Stimulated activated naive CD4-positive, alpha-beta T cell treated with Interleukin-2 at 50 U/mL for 16 hours (primary cell): ENCODE measurements around the gene TNS4.

Experiments
- DNase-seq: peaks from one replicate; lab custom pipeline; 2025; lab: John Stamatoyannopoulos, UW

The TNS4 gene

DNA sequence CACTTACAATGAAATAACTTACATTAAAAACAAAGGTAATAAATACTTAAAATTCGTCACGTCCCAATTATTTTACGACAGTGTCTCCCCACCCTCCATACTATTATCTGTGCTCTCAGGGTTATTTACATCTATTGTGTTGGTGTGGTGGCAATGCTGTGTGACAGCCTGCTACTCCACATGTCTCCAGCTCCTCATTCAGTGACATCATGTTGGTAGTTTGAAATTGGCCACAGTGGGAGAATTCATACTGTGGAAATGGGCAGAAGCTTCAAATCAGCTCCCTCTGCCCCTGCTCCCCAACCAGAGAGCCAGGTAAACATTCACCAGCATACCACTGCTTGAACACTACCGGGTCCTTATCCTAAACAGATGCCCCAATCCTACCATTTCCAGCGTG lies 6.3 kb downstream of the TNS4 start:
- DNase-seq = no peak

DNA sequence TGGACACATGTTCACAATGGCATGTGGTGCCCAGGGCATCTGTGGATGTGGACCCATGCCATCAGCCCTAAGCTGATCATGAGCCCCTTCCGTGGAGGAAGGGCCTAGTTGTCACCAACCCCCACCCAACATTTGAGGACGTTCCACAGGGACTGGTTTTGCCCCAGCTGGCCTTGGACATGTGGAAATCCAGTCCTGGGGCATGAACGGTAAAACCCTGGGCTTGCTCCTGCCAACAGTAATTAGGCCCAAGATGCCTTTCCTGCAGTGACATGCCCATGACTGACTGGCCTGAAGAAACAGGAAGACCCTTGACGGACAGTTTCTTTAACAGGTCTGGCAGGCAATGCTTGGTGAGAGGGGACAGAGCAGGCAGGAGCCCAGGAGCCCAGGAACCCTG lies 7.7 kb downstream of the TNS4 start:
- no peak for DNase-seq

DNA sequence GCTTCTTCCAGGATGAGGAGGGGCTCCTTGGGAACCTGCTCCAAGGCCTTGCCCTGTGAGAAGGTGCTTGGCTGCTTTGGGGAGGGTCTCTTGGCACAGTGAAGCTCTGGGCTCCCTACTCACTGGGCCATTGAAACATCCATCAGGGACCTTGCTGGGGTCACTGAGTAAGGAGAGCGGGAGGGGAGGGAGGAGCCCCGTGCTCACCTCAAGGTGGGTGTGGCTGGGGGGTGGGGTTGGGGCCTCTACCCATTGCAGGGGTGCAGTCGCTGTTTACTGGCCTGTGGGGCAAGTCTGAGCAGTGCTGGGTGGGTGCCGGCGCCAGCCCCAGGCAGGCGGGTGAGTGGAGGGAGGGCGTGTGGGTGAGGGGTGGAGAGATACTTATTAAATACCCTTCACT lies 9.9 kb downstream of the TNS4 start:
- no peak for DNase-seq

DNA sequence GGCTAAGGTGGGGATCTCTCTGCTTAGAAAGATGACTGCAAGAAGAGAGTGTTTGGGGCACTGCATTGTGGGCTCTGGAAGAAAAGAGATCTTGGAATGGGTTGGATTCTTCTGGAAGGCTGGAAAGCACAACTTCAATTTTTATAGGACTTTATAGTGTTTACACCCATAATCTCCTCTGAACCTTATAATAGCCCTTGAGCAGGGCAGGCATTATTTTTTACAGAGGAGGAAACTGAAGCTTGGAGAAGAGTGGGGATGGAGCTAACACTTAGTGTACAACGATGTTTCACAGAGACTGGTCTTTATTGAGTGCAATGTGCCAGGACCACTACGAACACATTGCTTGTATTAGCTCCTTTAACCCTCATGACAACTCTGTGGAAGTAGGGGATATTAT lies 10.4 kb downstream of the TNS4 start:
- DNase-seq = no peak

DNA sequence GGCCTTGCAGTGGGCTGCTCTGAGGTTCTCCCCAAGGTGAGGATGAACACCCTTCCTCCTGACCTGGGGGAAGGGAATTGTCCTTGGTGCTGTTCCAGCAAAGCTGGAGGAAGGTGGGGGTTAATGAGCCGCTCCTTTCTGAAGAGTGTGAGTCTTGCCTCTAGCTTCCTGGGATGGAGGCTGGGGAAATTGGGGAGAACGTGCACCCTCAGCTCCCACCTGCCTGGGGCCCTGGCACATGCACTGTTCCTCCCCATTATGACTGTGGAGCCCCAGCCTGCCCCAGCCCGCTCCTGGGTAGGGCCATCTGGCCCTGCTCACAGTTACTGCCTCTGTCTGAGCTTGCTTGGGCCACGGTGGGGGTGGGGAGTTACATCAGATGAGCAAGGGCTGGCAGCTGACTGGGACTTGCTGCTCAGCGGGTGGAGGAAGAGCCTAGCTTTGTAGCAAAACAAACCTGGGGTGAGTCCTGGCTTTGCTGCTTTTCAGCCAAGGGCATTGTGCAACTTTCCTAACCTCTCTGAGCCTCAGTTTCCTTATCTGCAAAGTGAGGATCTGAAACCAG lies 11.1 kb downstream of the TNS4 start:
- DNase-seq = peak; percentile 19

DNA sequence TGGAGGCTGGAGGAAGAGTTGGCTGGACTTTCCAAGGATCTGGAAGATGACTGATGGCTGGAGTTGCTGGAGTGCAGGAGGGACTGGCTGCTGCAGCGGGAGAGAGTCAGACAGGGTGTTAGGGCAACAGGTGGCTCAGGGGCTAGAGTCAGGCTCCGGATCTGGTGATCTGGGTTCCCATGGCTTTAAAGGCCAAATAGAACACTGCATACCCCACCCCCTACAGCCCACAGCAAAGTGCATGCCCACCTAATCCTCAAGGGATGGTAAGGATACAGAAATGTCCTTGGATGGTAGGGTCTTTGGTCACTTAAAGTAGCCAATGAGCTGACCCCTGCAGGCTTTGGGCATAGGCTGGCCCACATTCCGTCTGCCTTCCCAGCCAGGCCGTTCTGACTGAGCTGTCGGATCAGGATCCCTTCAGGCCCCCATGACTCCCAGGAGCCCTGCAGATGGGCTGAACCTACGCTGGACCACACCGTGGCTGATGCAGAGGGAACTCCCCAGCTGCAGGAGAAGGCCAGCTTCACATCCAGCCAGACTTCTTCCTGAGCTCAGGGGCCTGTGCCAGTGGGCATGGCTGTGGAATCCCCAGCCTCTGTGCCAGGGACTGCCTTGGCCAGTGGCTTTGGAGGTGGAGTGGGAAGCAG lies 13.9 kb downstream of the TNS4 start:
- no peak for DNase-seq

DNA sequence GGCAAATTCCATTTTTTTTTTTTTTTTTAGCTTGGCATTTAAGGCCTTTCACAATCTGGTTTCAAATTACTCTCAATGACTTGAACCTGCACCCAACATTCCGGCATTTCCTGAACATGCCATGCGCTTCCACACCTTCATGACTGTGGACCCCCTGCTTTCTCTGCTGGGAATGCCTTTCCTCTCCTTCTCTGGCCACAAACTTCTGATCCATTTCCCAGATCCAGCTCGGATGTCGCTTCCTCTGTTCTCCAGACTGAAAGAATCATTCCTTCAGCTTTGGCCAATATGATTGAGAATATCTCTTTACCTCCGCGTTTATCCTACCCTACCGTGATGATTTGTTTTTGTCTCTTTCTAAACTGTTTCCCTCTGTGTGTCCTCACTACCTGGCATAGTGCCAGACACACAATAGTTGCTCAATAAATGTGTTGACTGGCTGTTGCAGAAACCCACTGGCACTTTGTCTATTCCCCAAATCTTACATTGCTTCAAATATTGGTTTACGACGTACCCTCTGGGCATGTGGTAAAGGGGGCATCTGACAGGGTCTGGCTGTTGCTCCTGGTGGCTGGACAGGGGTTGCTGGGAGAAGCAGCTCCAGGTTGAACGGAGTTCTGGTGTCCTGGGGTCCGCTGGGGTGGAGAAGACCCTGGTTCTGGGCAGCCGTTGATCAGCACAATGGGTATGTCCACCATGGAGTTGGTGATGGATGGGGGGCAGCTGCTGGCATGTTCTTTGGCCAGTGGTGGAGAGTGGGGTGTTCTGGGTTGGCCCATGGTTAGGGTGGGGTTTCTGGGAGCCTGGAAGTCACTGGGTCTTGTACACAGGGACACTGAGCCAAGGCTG lies 14.7 kb downstream of the TNS4 start:
- no peak for DNase-seq

DNA sequence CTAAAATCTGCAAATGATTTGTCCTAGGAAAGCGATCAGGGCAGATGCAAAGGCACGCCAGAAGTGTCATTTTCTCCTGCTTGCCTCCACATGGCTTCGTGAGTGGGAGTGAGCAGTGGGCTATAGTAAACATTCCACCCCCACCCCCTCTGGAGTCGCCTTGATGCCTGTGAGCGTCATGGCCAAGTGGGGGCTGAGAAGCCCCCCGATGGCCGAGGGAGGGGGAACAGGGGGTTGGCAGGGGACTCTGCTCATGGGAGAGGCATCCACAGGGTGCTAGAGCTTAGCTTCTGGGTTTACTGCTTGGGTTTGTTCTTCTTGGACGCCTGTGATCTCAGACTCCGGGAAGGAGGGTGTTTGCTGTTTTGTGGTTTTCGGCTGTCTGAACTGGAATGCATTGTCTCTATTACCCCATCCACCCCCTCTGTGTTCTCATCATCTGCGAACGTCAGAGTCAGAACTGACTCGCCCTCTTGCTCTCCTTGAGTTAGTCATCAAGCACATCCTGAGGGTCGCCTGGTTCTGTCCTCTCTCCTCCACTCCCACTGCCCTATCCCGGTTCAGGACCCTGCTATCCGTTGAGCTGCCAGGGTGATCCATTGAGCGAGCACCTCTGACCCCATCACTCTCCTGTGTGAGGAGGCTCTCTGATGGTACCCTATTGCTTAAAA lies 15.4 kb downstream of the TNS4 start:
- no peak for DNase-seq

DNA sequence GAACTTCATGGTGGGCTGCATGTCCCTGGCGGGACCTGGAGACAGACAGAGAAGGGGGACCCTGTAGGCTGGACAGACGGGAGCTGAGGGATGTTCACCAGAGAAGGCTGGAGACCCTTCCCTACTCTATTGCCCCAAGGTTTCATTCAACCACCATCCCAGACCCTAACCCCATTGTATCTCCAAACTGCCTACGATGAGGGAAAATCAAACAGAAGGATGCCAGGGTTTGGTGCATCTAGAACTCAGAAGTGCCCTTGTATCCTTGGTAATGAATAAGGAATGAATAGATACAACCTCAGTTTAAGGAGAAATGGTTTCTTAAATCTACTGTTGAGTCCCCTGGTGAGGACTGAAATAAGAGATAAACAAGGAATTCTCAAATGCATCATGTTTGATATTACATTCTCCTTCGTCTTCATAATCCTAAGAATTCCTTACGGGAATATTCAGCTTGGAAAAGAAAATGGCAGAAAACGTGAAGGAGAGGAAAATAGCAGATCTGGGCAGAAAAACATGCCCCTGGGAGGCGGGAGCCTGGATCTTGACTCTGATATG lies 16.4 kb downstream of the TNS4 start:
- DNase-seq = no peak

DNA sequence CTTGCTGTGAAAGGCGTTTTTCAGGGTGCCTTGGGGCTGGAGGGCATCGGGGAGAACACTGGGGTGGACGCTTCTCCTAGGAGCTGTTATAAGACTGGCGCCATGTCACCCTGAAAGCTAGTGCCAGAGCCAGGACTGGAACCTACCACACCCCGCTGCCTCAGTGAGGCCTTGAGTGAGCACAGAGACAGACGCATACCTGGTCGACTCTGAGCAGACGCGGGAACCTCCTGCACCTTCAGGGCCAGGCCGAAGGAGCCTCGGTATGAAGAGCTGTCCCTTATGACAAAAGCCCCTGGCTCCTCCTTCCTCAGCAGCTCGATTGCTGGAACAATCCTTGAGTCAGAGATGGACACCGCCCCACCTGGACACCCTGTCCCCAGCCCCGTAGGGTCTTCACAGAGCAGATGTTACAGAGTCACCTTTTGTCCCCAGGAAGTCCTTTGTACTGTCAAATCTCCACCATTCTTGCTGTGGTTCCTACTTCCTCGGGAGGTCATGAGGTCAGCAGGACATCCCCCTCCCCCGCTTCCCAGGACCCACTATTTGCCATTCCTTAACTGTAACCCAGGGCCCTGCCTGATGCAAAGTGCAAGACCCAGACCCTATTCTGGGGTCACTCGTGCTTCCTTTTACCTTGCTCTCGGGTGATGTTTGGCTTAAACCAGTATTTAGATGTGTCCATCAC lies 17.0 kb downstream of the TNS4 start:
- no peak for DNase-seq

DNA sequence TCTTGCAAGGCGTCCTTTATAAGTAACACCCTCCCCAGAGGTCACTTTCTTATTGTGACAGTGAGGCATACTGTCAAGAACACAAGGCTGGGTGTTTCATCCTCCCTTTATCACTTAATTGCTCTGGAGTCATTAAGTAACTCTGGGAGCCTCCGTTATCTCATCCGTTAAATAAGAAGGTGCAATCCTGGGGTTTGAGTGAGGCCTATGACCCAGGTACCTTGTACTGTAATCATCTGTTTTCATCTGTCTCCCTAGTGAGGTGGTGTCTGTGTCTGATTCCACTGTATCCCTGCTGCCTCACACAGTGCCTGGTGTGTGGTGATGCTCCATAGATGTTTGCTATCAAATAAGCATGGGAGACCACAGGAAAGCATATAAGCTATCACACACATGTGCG lies 17.7 kb downstream of the TNS4 start:
- DNase-seq = no peak

DNA sequence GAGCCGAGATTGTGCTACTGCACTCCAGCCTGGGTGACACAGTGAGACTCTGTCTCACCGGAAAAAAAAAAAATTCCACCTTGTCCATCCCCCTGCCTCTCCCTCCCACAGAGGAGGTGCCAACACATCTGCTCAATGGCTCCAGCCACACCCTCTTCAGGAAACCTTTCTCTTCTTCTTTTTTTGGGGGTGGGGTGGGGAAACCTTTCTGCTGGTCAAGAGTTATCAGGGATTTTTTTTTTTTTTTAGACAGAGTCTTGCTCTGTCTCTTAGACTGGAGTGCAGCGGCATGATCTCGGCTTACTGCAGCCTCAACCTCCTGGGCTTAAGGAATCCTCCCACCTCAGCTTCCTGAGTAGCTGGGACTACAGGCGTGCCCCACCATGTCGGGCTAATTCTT lies 18.7 kb downstream of the TNS4 start:
- no peak for DNase-seq

DNA sequence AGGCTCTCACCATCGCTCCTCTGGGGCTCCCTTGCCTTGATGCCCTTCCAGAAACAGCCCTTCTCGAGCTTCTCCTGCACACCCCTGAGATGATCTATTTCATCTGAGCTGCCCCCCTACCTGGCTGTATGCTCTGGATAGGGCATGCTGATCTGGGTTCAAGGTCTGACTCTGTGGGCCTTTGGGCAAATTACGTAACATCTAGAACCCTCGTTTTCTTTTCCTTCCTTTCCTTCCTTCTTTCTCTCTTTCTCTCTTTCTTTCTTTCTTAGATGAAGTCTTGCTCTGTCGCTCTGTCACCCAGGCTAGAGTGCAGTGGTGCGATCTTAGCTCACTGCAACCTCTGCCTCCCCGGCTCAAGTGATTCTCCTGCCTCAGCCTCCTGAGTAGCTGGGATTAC lies 20.3 kb downstream of the TNS4 start:
- no peak for DNase-seq

DNA sequence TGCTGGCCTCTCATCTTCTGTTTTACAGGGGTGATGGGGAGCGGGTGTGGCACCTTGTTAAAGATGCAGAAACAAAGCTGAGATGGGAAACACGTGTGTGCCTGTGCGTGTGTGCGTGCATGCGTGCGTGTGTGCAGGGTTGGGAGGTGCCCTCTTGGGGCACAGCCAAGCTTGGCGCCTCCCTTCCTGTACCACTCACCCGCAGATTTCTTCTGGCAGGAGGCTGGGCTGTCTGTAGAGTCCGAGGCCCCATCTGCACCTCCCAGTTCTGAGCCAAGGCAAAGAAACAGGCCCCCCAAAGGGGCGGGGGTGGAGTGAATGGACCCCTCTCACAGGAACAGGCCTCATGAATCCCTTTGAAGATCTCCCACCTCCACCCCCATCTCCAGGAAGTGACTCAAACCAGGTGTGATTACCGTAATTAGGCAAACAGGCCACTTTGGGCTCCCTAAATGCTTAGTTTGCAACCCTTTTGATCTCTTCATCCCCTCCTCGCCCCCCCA lies 20.9 kb downstream of the TNS4 start:
- DNase-seq = peak; percentile 87

DNA sequence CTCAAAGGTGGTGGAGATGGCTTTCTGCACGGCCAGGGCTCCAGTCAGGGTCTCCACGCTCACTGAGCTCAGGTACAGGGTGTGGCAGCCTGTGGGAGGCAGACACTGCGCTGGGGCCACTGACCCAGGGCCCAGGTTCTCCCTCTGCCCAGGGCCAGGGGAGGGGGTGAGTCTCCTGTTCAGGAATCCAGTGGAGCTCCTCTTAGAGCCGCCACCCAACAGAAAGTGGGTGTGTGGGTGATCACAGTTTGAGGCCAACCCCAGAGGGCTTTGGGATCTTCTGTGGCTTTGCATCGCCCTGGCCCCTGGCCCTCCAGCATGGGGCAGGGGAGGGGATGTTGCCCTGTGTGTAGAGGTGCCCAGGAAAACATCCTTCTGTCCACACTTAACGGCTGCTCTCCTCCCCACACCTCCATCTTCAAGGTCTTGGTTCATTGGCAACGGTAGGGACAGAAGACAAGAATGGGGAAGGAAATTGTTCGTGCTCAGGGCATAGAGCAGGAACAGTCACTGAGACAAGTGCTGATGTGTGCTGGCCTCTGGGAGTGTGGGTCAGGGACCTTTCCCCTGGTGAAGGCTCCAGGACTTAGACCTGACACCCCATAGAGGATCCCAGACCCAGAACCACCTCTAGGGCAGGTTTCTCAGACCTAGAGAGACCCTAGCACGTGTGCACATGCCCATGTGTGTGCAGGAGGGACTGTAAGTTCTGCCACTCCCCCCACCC lies 21.5 kb downstream of the TNS4 start:
- DNase-seq = no peak

DNA sequence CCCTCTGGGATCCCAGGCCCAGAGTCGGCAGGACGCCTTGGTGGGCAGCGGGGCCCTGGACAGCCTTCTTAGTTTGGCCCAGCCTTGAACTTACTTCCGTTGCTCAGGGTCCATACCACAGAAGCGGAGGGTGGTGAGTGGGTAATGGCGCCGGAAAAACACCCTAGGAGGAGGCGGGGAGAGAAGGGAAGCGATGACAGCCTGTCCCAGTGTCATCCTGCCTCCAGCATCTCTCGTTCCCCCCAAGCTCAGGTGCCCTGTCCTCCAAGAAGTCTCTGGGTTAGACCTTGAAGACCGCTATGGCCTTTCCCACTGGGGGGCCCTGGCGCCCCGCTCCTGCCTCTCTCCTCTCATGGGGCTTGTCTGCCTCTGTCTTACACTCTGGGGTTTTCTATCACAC lies 22.9 kb downstream of the TNS4 start:
- DNase-seq = no peak

DNA sequence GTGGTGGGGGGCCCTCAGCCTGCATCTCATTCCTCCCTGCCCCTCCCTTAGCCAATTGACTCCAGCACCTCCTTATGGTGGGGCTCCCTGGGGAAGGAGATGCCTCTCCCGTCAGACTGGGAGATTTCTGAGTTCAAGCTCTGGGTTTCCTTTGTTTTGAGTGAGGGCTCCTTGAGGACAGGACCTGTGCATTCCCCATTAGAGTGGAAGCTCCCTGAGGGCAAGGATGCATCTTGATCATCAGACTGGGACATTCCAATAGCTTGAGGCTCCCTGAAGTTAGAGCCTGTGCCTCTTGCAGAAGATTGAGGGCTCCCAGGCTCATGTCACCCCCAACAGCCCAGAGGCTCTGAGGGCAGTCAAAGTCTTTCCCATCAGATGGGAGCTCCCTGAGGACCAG lies 23.6 kb downstream of the TNS4 start:
- DNase-seq = no peak

DNA sequence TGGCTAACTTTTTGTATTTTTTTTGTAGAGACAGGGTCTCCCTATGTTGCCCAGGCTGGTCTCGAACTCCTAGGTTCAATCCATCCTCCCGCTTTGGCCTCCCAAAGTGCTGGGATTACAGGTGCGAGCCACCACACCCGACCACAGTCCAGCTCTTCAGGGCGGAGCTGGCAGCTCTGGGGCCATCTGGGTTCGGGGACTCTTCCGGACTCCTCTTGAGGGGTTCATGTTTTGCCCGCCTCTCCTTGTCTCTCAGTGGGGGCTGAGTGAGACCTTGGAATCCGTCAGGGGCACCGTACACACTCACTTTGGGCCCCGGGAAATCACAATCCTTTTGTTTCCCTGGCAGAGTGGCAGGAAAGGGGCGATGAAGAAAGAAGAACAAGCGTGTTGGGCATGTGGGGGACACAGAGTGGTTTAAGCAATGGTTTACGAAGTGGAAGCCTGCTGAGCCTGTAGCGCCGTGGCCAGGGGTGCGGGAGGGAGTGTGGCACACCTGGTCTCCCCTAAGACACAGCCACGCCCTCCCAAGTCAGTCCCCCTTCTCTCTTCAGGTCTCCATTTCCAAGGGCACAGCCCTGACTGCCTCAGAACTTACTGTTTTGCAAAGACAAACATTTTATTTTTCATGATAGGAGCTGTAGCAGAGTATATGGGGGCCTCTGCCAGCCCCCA lies 26.1 kb downstream of the TNS4 start:
- no peak for DNase-seq

DNA sequence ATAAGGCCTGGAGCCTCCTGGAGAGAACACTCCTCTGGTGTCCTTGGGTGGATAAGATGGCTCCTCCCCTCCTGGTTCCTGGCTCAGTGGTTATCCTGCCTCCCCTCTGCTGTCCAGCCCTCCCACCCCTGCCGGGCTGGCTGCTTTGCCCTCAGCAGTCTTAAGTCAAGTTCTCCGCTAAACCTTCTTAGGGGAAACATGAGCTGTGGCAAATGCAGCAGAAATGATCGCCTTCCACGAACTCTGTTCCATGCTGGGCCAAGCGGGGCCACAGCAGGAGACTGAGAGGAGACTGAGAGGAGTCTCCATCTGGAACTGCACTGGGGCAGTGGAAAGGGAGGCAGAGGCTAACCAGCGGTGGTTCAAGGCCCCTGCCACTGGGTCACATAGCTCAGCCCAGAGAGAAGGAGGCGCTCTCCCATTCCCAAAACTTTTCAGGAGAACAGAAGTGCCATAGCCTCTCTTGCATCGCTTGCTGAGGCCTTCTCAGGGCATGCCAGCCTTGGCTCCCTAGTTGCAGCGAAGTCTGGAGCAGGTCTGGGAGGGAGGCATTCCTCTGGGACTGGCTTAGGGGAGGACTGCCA lies 26.9 kb downstream of the TNS4 start:
- no peak for DNase-seq
